ENCODE measurements around the gene SH3PXD2A. TPM values are rescaled to one million over a fixed set of nuclear protein-coding genes. Genes with fewer than 3 reads are reported as not detected.
A peak's percentile ranks its signal among the peaks of the same experiment; 100 is the strongest.

Gene SH3PXD2A
- total RNA-seq, 4 donors from 2014 or later = 9.4 to 20.6 (median 11.2) TPM

DNA sequence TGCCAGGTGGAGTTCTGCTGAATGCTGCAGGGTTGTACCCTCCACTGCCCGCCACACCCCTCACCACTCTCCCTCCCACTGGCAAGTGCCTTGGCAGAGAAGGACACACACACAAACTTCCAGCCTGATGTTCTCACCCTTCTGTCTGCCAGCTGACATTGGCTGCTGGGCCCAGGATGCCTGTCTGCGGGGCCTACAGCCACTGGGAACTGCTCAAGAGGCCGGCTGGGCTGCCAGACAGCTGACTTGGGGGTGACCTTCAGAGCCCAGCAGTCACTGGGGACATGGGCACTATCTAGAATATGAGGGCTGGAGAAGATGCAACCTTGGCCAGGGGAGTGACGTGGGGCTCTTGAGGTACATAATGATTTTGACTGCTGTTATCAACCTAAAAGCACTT lies 157.1 kb downstream of the SH3PXD2A start:
- Histone ChIP-seq H3K27me3 (no peaks in the 10 kb centered on the region), H3K4me3 (replicated peaks in 1 of 3) (no peak overlapping the region), H3K9me3 (no peaks in the 10 kb centered on the region), H3K36me3 (no peaks in the 10 kb centered on the region), H3K27ac (no peak overlapping the region), H3K4me1 (peaks cover 3 to 7% of the 10 kb centered on the region in 2 donors)
- intact Hi-C loops (cut with DNase I) = no loop called here
- whole genome bisulfite sequencing, 2 donors = 94 to 100% methylated on average over 1 to 4 of the region's 4 CpGs
- TF ChIP-seq POLR2A (IDR thresholded peaks at IDR 0.05) = no peak
- TF ChIP-seq, protein P1, sequence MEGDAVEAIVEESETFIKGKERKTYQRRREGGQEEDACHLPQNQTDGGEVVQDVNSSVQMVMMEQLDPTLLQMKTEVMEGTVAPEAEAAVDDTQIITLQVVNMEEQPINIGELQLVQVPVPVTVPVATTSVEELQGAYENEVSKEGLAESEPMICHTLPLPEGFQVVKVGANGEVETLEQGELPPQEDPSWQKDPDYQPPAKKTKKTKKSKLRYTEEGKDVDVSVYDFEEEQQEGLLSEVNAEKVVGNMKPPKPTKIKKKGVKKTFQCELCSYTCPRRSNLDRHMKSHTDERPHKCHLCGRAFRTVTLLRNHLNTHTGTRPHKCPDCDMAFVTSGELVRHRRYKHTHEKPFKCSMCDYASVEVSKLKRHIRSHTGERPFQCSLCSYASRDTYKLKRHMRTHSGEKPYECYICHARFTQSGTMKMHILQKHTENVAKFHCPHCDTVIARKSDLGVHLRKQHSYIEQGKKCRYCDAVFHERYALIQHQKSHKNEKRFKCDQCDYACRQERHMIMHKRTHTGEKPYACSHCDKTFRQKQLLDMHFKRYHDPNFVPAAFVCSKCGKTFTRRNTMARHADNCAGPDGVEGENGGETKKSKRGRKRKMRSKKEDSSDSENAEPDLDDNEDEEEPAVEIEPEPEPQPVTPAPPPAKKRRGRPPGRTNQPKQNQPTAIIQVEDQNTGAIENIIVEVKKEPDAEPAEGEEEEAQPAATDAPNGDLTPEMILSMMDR (IDR thresholded peaks at IDR 0.05) = no peak
- DNase-seq = no peak

DNA sequence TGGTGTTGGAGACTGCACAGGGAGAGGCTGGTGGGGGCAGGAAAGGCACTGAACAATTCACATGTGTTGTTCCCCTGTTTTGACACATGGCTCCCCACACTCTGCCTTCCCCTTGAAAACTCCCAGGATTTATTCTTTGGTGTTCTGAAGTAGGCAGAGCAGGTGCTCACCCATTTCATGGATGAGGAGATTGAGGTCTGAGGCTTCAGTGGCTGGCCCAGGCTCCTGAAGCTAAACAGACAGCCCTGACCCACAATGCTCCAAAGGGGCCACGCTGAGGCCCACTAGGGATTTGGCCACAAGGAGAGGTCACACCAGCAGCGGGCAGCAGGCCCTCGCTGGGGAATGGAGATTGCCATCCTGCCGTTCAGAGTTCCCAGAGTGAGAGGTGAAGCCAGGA lies 157.6 kb downstream of the SH3PXD2A start:
- Histone ChIP-seq H3K9me3 (no peaks in the 10 kb centered on the region), H3K27me3 (no peaks in the 10 kb centered on the region), H3K4me1 (peaks cover 5 to 9% of the 10 kb centered on the region in 2 donors), H3K36me3 (no peaks in the 10 kb centered on the region), H3K4me3 (replicated peaks in 1 of 3) (no peak overlapping the region), H3K27ac (no peak overlapping the region)
- 96 to 100% methylated on average over 4 of the region's 4 CpGs for WGBS, 2 donors
- TF ChIP-seq, protein P1 (IDR thresholded peaks at IDR 0.05) = no peak
- TF ChIP-seq POLR2A (IDR thresholded peaks at IDR 0.05) = no peak
- intact Hi-C loops (cut with DNase I) = no loop called here
- no peak for DNase-seq

DNA sequence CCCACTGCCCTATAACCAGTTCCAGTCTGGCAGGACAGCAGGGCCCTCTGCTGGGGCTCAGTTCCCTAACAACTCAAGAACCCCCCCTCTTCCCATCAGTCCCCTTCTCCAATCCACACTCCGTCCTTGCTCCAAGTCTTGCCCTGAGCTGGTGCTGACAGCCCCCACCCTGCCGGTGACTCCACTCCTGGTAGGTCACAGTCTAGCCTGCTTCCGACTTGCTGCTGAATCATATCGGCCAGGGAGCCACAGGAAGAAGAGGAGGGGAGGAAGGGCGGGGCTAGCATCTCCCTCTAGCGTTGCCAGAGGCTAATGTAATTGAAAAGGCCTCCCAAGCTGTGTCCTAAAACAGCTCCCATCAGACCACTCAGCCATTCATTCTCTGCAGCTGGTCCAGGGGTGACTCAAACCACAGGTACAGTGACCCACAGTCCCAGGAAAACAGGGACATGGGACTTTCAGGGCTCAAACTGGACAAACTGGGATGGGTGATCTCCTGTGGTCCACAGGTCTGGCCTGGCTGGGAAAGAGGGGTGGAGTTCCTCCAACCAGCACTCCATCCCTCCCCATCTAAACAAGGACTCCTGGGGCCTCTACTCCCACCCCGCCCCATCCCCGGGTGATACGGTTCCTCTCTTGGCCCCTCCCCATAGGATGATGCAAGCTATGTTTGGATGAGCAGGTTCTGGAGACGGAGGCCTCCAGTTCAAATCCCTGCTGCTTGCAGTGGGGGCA lies 158.8 kb downstream of the SH3PXD2A start:
- Histone ChIP-seq H3K4me1 (peaks cover 10 to 18% of the 10 kb centered on the region in 2 donors), H3K9me3 (no peaks in the 10 kb centered on the region), H3K4me3 (replicated peaks in 1 of 3) (no peak overlapping the region), H3K27me3 (no peaks in the 10 kb centered on the region), H3K27ac (no peak overlapping the region), H3K36me3 (no peaks in the 10 kb centered on the region)
- 43 to 48% methylated on average over 9 to 10 of the region's 10 CpGs for WGBS, 2 donors
- DNase-seq = peak in 1 of 2 donors; percentile 8
- intact Hi-C loops (cut with DNase I) = no loop called here
- TF ChIP-seq POLR2A (IDR thresholded peaks at IDR 0.05) = no peak
- TF ChIP-seq, protein P1 (IDR thresholded peaks at IDR 0.05) = no peak

DNA sequence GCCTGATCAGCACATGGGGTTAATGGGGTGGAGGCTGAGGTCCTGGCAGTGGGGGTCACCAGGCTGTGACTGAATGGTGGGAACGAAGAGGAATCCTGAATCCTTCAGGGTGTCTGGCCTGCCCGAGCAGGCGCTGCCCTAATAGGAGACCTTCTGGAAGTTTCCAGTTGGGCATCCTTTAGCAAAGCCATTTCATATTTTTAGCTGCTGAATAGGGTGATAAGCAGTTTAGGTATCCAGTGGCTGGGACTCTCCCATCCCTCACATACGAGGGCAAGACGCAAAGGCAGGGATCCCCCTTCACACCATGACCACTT lies 159.3 kb downstream of the SH3PXD2A start:
- H3K4me1 ChIP-seq = peaks cover 10 to 18% of the 10 kb centered on the region in 2 donors

DNA sequence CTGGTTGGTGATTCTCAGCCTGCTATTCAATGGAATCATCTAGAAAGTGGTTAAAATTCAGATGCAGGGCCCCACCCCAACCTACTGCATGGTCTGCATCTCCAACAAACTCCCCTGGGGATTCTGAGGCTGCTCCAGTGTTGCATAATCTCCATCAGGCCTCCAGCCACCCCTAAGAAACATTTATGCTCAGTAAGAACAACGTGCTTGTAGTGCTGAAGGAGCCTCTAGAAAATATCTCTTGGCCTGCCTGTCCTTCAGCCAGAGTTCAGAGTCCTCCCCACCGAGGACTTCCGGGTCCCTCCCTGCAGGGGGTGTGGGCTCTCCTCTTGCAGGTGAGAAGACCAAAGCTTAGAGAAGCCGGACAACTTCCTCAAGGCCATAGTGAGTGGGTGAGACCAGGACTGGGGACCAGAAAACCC lies 159.8 kb downstream of the SH3PXD2A start:
- no peak overlapping the region for H3K4me3 ChIP-seq (replicated peaks in 1 of 3)
- H3K27ac ChIP-seq = no peak overlapping the region
- no peaks in the 10 kb centered on the region for H3K36me3 ChIP-seq
- no peak for DNase-seq
- H3K4me1 ChIP-seq = peaks cover 10 to 18% of the 10 kb centered on the region in 2 donors
- TF ChIP-seq, protein P1 (IDR thresholded peaks at IDR 0.05) = no peak
- no peak for TF ChIP-seq POLR2A (IDR thresholded peaks at IDR 0.05)
- intact Hi-C loops (cut with DNase I) = no loop called here
- no peaks in the 10 kb centered on the region for H3K27me3 ChIP-seq
- 49 to 66% methylated on average over 4 of the region's 4 CpGs for WGBS, 2 donors
- no peaks in the 10 kb centered on the region for H3K9me3 ChIP-seq

More for the DNA sequence above, 159.3 kb downstream of the SH3PXD2A start:
- Histone ChIP-seq H3K36me3 (no peaks in the 10 kb centered on the region), H3K27me3 (no peaks in the 10 kb centered on the region), H3K27ac (no peak overlapping the region), H3K9me3 (no peaks in the 10 kb centered on the region), H3K4me3 (replicated peaks in 1 of 3) (no peak overlapping the region)
- intact Hi-C loops (cut with DNase I) = no loop called here
- 88 to 90% methylated on average over 5 of the region's 5 CpGs for WGBS, 2 donors
- no peak for TF ChIP-seq POLR2A (IDR thresholded peaks at IDR 0.05)
- no peak for DNase-seq
